HG03066 (cell line): Measurements from ENCODE around the gene SLC66A2.

Source experiments
- ATAC-seq: cut with Tn5 transposase; IDR thresholded peaks from one replicate; pipeline ENCODE4 v1.9.1; 2021; ENCODE audit warnings: low read depth; ENCODE audit not compliant: unreplicated experiment

SLC66A2 gene

GRCh38 chr18:79852561-79853302 lies 98.7 kb downstream of the SLC66A2 start:
- no peak for ATAC-seq
